Stimulated activated CD4-positive, alpha-beta T cell treated with anti-CD3 and anti-CD28 coated beads, TNF-alpha, amount 100 ng/mL, for 24 hours (primary cell): ENCODE data around the gene CRYBA2.

Experiments
- DNase-seq, 3 experiments: peaks; one replicate each; pipeline ENCODE4 v3.0.0-alpha.2; 2020; ENCODE audit warnings: low read depth in 3 of 3

Gene CRYBA2

DNA sequence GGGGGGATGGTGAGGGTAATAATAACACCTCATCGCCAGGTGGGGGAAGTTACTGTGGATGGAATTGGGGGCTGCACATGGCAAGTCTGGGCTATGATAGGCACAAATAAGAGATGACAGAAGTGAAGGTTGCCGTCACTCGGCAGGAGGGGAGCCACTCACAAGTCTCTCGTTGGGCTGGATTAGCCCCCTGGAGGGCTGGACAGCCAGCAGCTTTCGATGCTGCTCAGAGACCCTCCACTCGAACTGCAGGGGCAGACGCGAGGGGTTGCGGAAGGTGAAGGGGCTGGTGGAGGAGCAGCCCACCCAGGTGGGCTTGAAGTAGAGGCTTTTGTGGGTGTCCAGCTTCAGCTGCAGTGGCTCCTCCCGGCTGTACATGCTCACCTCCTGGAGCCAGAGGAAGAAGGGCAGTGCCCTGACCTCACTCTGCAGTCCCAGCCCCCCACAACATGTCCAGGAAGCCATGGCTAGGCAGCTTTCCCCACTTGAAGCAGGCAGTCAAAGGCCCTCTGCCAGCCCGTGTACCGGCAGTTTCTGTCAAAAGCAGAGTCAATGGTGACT lies 29.9 kb upstream of the CRYBA2 start:
- DNase-seq = no peak

DNA sequence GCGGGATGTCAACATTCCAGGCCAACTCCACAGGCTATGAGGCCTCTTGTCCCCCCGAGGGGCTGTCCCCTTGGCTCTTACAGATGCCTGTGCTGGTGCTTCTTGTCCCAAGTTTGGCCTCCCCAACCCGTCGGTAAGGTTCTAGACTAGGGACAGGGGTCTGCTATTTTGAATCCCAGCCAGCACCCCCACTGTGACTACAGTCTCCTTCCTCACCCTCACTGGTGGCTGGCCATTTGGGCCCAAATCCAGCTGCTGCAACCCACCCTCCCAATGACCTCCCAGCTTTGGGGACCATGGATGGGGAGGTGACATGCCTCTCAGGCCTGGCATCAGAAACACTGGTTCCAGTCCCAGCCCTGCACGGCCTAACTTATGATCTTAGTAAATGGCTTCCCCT lies 29.4 kb upstream of the CRYBA2 start:
- DNase-seq = no peak

DNA sequence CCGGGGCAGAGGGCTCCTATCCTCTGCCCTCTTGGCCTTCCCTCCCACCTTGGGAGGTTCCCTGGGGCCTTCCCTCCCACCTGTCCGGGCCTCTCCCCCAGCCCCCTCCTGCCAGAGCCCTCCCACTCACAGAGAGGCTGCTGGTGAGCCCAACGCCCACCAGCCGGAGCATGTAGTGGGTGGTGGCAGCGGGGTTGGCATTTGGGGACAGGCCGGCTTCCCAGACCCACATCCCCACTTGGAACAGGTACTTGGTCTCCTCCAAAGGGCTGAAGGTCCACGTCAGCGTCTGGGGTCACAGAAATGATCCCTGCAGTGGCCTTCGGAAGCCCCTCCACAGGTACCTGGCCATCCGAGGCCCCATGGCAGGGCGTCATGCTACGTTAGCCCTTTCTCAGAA lies 28.8 kb upstream of the CRYBA2 start:
- no peak for DNase-seq

DNA sequence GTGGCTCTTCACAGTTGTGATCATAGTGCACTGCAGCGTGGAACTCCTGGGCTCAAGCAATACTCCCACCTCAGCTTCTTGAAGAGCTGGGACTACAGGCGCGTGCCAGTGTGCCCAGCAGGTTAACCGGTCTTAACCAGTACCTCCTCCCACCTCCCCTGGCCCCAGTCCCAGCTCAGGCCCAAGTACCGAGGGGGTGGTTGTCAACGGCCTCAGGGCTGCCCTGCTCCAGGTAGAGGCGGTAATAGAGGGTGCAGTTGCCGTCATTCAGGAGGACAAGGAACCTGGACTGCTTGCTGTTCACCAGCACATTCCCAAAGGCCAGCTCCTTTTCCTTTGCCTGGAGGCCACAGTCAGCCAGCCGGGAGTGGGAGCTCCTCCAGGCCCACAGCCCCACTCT lies 28.4 kb upstream of the CRYBA2 start:
- DNase-seq = no peak

DNA sequence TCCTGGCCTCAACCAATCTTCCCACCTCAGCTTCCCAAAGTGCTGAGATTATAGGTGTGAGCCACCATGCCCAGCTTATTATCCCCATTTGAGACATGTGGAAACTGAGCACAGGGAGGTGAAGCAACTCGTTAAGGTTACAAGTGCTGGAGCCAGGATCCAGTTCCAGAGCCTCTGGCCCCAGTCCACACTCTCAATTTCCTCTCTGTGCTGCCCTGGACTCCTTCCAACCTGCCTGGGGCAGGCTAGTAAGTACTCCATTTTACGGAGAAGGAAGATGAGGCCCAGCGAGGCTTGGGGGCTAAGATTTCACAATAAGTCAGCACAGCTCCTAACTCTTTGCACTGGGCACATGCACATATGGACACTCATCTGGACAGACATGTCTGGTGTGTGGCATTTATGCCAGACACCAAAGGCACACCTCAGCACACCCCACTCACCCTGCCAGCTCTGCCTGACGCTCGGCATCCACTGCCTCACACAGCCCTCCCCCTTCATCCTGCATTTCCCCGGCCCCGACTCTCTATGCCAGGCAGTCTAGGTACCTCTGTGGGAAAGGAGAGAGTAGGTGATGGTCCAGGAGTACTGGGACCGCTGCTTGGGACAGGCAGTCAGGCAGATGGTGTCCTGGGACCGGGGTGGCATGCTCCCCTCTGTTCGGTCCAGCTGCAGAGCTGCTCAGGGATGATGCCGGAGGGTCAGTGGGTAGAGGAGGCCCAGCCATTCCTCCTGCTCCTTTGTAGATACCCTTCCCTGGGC lies 27.6 kb upstream of the CRYBA2 start:
- no peak for DNase-seq

DNA sequence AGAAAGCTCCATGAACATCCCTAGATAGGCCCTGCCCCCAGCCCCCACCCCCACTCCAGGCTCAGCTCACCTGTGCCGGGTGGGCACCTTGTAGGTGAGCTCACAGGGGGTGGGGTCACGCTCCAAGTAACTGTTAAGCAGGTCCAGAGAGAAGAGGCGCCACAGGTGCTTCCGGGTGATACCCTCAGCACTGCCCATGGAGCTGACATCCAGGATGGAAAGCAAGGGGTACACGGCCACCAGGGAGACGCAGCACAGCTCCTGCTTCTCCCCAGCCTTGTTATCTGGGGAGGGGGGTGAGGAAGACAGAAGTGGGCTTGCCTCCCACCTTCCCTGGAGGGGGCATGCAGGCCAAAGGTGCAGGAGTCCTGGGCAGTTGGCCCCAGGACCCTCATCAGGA lies 26.2 kb upstream of the CRYBA2 start:
- no peak for DNase-seq

DNA sequence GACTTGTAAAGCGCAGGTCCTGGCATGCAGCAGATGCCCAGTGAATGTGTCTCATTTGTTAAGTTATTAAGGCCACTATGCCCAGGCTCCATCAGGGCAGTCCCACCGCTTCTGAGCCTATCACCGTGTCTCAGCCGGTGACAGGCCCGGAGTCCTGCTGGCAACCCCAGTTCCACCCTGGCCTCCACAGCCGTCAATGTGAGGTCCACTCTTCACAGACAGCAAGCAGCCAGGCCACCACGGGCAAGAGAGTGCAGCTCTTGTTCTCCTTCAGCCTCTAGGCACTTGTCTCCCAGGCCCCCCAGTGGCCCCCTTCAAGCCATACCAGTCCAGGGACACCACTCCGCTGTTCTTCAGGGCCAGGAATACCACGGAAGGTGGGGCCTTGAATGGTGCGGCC lies 25.5 kb upstream of the CRYBA2 start:
- no peak for DNase-seq

DNA sequence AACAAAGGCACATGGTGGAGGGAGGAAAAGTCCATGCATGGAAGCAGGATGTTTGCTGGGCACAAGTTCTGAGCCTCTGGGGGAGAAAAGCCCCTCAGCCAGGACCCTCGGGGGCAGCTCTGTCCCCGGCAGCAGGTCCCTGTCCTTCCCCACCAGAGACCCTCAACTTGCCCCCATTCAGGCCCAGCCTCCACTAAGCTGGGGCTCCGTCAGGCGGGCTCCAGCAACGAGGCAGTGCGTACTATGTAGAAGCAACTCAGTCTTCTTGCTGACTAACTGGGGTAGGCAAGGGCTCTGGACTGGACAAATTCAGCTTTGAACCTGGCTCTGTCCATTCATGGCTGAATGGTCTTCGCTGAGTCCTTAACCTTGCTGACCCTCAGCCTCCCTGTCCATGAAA lies 25.1 kb upstream of the CRYBA2 start:
- DNase-seq = no peak

DNA sequence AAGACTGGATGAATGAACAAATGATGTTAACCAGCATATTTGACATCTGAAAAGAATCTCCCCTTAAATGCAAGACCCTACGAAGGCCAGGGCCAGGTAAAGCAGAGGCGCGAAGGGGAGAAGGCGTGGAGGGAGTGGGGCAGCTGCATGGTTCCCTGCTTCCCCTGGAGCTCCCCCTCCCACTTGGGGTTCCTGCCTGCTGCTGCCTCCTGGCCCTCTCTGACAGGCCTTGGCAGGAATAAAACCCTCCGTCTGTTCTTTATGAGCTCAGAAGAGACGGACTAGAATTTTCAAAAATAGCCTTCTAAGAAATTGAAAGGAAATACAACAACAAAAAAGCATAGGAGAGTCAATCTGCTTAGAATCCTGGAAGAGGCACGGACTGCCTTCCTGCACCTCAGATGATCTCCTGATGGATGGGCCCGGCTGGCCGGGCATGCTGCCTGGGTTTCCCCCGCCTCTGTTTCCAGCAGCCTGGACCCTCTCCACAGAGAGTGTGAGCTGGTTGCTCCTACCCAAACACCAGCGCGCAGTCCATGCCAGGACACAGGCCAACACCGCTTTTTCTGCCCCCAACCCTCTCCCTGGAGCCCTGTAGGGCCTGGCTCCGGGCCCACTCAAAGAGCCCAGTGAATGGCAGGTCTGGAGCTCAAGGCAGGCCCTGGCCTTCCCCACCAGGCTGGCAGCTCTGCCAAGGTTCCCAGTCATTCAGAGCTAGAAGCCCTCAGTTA lies 24.1 kb upstream of the CRYBA2 start:
- DNase-seq = no peak

DNA sequence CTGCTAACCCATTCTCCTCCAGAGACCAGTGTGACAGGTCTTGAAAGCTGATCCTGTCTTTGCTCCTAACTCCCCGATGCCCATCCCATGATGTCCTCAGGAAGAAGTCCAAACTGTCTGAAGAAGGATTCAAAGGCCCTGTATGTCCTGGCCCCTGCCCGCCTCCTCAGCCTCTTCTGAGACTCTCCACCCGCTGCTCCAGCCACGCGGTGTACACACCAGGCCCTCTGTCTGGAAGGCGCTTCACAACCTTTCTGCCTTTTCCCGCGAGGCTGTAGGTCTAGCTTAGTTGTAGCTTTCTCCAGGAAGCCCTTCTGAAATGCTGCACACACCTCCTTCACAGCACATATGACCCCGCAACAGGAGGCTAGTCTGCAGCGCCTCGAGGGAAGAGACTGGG lies 23.5 kb upstream of the CRYBA2 start:
- DNase-seq = no peak

DNA sequence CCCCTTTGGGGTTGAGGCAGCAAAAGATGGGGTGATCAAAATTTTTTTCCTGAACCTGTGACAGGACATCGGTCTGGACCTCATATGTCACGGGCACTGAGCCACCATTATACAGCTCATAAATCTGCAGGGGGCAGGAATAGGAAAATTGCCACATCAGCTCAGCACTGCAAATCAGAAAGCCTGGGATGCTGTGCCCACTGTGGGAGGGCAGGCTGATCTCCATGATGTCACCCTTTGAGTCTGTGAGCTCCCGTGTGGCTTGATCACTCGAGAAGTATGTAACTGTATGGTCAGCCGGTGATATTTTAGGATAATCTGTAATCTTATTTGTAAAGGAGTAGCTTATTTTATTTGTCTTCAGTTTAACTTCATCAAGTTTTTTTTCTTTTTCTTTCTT lies 17.7 kb upstream of the CRYBA2 start:
- DNase-seq = no peak

DNA sequence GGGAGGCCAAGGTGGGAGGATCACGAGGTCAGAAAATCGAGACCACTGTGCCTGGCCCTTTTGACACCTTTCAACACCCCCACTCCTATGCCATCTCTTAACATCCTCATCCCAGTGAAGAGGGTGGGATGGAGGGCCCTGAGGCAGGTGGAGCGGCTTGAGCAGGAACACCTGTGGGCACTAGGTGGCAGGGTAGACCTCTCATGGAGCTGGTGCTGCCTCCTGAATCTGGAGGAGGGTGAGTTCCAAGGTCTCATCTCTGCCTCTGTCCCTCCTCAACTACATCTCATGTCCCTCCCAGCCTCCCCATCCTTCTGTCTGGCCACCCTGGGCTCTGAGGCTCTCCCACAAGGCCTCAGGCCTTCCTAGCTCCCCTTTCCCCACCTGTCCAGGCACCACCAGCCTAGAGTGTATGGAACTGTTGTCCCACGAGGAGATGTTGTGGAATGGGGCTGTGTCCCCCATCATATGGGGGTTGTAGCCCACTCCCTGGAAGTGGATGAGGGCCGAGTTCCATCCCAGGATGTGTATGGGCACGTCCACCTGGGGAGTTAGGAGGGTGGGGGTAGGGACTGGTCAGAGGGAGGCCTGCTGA lies 17.0 kb upstream of the CRYBA2 start:
- no peak for DNase-seq

DNA sequence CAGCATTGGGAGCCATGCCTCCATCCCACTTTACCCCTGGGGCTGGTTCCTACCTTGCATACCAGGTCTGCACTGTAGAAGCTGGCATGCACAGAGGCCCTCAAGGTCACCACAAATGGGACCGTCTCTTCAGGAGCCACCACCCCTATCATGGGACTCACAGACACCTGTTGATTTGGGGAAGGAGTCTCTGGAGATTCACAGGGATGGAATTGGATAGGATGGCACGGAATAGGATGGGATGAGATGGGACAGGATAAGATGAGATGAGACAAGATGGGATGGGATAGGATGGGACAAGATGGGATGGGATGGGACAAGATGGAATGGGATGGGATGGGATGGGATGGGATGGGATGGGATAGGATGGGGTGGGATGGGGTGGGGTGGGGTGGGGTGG lies 16.1 kb upstream of the CRYBA2 start:
- DNase-seq = no peak

DNA sequence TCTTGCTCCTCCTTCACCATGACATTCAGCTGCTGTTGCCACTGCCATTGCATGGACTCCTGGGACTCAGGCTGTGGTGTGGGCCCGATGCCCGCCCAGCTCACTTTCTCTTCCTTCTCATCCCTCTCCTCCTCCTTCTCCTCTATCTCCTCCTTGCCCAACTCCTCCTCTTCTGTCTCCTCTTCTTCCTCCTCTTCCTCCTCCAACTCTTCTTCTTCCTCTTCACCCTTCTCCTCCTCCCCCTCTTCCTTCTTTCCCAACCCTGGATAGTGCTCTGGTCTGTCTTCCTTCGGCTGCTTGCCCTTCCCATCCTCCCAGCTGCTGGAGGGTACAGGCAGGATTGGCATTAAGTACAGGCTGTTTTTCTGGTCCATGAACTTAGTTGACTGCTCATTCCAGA lies 10.8 kb upstream of the CRYBA2 start:
- DNase-seq = no peak

DNA sequence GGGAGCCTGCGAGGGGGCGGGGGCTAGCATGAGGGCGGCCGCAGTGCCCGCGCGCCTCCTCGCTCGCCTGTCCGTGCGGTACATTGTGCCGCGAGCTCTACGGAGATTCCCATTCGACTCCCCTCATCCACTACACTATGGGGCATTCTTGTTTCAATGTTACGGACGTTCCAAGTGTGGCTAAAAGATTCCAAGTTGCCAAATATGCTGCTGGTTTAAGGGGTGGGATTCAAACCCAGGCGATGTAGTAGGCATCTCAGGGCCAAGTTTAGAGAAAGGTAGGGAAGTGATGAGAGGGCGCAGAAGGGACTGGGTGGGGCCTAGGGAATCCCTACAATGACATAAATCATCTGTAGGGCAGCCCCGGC lies 10.0 kb upstream of the CRYBA2 start:
- DNase-seq = no peak

DNA sequence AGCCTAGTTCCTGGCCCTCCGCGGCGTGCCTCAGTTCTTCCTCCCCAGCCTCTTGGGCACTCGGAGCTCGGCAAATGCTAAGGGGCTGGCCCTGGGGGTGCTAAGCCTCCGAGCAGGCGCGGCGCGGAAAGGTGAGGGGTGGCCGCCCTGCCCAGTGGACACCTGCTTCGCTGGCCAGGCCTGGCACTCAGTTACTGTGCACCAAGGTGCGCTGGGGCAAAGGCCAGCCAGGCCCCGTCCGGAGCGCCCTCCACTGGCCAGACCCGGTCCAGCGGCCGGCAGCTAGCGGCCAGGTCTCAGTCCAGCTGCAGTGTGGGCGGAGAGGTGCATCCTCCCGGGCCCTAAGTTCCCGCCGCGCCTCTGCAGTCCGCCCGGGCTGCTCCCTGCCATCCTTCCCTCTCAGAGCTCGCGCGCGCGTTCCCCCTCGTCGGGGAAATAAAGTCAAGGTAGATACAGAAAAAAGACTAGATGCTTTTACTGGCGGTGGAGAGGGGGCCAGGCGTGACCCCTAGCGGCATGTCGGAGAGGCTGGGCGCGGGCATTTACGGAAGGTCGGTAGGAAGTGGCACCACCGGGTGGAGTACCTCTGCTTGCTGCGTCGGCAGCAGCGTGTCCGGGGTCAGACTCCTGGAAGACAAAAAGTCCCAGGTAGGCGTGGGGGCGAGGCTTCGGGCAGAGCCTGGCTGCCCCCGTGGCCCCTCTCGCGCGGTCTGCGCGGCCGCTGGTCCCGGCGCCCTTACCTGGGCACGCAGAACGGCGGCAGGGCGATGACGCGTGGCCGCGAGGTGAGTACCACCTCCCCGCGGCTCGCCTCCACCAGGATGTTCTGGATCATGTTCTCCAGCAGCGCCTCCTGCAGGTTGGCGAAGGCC lies 9.4 kb upstream of the CRYBA2 start:
- peak in 1 of 3 experiments; percentile 56 for DNase-seq

DNA sequence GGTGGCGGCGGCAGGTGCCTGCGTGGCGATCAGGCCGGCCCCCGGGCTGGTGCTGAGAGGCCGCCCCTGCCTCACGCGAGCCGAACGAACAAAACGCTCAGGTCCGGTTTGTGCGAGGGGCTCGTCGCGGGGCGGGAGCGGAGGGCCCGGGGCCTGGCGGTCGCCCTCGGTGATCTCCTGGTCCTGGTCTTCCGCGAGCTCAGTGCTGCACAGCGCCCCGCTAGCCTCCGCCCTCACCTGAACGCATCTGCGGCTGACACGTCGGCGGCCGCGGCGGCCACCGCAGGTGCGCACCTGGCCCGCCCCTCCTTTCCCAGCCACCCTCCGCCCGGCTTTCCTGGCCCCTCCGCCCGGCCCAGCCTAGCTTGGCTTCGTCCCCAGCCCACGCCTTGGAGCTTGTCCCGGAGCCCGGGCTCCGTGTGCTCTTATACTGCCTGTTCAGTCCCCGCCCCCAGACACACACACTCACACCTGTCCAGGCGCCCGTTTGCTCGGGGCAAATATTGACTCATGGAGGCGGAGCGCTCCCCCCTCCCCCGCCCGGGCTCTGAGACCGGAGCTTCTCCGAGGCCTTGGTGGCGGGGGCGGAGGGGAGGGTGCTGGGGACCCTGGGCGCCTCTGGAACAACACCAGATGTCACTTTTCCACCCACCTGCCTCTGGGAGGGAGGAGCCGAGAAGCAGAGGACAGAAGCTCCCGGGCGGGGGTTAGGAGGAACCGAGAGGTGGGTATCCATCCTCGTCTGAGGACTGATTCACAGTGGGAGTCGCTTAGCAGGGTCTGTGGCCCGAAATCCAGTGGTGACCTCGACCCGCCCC lies 8.6 kb upstream of the CRYBA2 start:
- DNase-seq = peak in 1 of 3 experiments; percentile 63

DNA sequence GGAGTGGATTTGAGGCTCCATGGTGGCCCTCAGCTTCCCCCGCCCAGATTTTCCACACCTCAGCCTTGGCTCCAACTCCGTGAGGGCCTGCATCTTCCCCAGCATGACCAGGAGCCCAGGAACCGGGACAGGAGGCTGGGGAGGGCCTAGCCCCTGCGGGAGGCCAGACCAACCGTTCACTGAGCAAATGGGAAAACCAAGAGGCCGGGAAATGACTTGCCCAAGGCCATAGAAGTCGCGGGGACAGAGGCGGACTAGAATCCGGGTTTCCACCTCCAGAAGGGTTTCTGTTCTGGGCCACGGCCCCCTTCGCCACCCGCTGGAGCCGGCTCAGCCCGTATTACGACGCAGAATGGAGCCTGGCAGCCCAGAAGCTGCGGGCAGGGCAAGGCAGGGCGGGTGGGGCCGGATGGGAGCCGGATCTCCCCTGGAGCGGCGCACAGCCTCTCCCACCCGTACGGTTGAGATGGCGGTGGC lies 7.9 kb upstream of the CRYBA2 start:
- no peak for DNase-seq

DNA sequence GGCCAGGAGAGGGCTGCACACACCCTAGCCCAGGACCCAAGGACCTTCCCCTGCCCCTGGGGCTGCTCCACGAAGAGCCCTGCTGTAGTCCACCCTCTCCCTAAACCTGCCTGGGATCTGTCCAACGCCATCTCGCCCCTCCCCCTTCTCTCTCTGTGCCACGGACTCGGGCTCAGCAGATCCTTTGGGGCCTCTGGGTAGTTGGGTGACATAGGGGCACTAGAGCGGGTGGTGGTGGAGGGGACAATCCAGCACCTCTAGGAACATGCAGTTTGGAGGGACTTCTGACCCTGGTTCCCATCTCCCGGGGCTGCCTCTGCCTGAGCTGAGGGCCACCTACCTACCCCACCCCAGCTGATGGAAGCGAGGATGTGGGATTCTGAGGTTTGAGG lies 7.3 kb upstream of the CRYBA2 start:
- no peak for DNase-seq

DNA sequence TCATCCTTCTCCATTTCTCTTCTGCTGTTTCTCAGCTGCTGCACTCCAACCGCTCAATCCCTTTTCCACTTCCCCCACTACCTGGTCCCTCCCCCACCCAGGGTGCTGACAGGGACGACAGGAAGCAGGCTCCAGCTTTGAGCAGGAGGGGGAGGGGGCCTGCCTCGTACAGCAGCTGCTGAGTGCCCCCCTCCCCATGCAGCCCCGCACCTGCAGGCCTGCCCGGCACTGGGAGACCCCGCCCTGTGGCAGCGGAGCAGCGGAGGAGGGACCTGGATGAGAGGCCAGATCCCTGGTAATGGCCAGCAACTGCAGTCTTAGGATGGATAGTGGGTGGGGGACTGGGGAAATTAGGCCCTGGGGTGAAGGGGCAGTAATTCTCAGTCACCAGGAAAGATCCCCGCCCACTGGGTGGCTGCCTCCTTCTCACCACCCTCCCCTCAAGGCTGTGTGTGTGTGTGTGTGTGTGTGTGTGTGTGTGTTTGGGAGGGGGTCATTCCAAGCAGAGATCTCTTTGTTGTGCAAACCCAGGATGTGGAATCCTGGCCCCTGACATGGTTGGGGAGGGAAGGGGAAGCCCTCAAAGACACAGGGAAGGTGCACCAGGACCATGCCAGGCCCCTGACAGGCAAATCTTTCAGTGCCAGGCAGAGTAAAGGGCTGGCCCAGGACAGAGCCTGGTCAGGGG lies 6.8 kb upstream of the CRYBA2 start:
- DNase-seq = no peak
